HepG2 (cell line): ENCODE data around the gene AP3B2. TPM values are rescaled to one million over a fixed set of nuclear protein-coding genes. Genes with fewer than 3 reads are reported as not detected.

ENCODE experiments used
- CBX2 ChIP-seq, 2 experiments: fragments of 200-600 bp in 1 of 2; sonication (generic); formaldehyde crosslinking in 1 of 2; IDR thresholded peaks; 2 replicates each; pipeline versions ENCODE4 v1.7.0 to v1.8.1; 2018 to 2022; ENCODE audit warnings: low read depth in 2 of 2, low read length in 1 of 2, mild to moderate bottlenecking in 1 of 2, missing genetic modification reagents in 1 of 2
- DRAP1 ChIP-seq: IDR thresholded peaks from 2 replicates; pipeline ENCODE4 v1.6.1; 2016; ENCODE audit warnings: missing genetic modification reagents, missing compliant biosample characterization
- FLYWCH1 ChIP-seq: sonication (generic); formaldehyde crosslinking; IDR thresholded peaks from 2 replicates; pipeline ENCODE4 v1.8.1; 2023; ENCODE audit warnings: mild to moderate bottlenecking, missing genetic modification reagents
- FOXK2 ChIP-seq: fragments of 450-650 bp; IDR thresholded peaks from 2 replicates; pipeline ENCODE4 v1.6.1; 2016
- HOXA7 ChIP-seq: sonication (generic); formaldehyde crosslinking; IDR thresholded peaks from 2 replicates; pipeline ENCODE4 v1.8.1; 2022; ENCODE audit warnings: mild to moderate bottlenecking, missing genetic modification reagents, moderate library complexity
- JDP2 ChIP-seq: sonication (generic); formaldehyde crosslinking; IDR thresholded peaks from 2 replicates; pipeline ENCODE4 v1.8.1; 2022; ENCODE audit warnings: missing genetic modification reagents, borderline replicate concordance
- LRRFIP1 ChIP-seq: sonication (generic); formaldehyde crosslinking; conservative IDR thresholded peaks from 2 replicates; pipeline ENCODE4 v1.4.0; 2020; ENCODE audit warnings: missing genetic modification reagents
- NFAT5 ChIP-seq: sonication (generic); formaldehyde crosslinking; IDR thresholded peaks from 2 replicates; pipeline ENCODE4 v1.4.0; 2020; ENCODE audit warnings: missing genetic modification reagents
- NFIC ChIP-seq: IDR thresholded peaks from 2 replicates; pipeline ENCODE4 v1.6.1; 2012; ENCODE audit warnings: mild to moderate bottlenecking, low read length, inconsistent platforms
- NFKB2 ChIP-seq: sonication (generic); formaldehyde crosslinking; IDR thresholded peaks from 2 replicates; pipeline ENCODE4 v1.4.0; 2020; ENCODE audit warnings: missing genetic modification reagents, borderline replicate concordance
- NR2C2 ChIP-seq: sonication (generic); formaldehyde crosslinking; IDR thresholded peaks from 2 replicates; pipeline ENCODE4 v1.4.0; 2020; ENCODE audit warnings: missing genetic modification reagents, mild to moderate bottlenecking, moderate library complexity, borderline replicate concordance
- PHF5A ChIP-seq: IDR thresholded peaks from one replicate; pipeline ENCODE4 v1.6.1; 2018; ENCODE audit warnings: low read depth, missing genetic modification reagents; ENCODE audit not compliant: unreplicated experiment
- TEAD2 ChIP-seq: sonication (generic); formaldehyde crosslinking; IDR thresholded peaks from 2 replicates; pipeline ENCODE4 v1.9.0; 2021; ENCODE audit warnings: missing genetic modification reagents
- WIZ ChIP-seq: sonication (generic); formaldehyde crosslinking; IDR thresholded peaks from 2 replicates; pipeline ENCODE4 v1.5.1; 2020; ENCODE audit warnings: mild to moderate bottlenecking, missing genetic modification reagents
- ZBTB43 ChIP-seq: sonication (generic); formaldehyde crosslinking; conservative IDR thresholded peaks from 2 replicates; pipeline ENCODE4 v1.4.0; 2020; ENCODE audit warnings: missing genetic modification reagents
- ZMAT3 ChIP-seq: sonication (generic); formaldehyde crosslinking; conservative IDR thresholded peaks from 2 replicates; pipeline ENCODE4 v1.7.0; 2021; ENCODE audit warnings: missing genetic modification reagents
- ZNF383 ChIP-seq: sonication (generic); formaldehyde crosslinking; IDR thresholded peaks from 2 replicates; pipeline ENCODE4 v1.4.0; 2020; ENCODE audit warnings: missing genetic modification reagents, mild to moderate bottlenecking, borderline replicate concordance
- ZNF597 ChIP-seq: sonication (generic); formaldehyde crosslinking; IDR thresholded peaks from 2 replicates; pipeline ENCODE4 v1.5.0; 2020; ENCODE audit warnings: missing genetic modification reagents
- polyA plus RNA-seq, 8 experiments: library from polyadenylated mRNA; depleted of rRNA in 3 of 8; stranded (reverse) in 7 of 8; unstranded in 1 of 8; fragments of >200 nt; fragmentation: Illumina TruSeq in 4 of 8; extraction: Trizol in 4 of 8; gene quantifications; 2 replicates each; pipeline versions ENCODE4 v1.2.1 to v1.2.3, GENCODE V29; 2011 to 2016; ENCODE audit warnings: low read depth in 4 of 8, missing spikeins in 1 of 8, mixed read lengths in 1 of 8; ENCODE audit not compliant: insufficient read depth in 1 of 8
- total RNA-seq, 5 experiments: library from RNA; depleted of rRNA; stranded (reverse); fragments of >200 nt; fragmentation: Illumina TruSeq; extraction: Trizol; gene quantifications; 2 replicates each; pipeline ENCODE4 v1.2.3, GENCODE V29; 2016; ENCODE audit warnings: low read depth in 1 of 5

The AP3B2 gene
- total and polyA plus RNA-seq, 2 of the 13 experiments (the other 11 are each of a cell fraction or from before 2014, with no cell fraction given), result not detected

GRCh38 chr15:82709421-82710207 lies at the start of gene AP3B2 (continued):
- TF ChIP-seq NFAT5 (CRISPR knock-in tag) (0 out of 2 replicates have a peak, but pooled peaks have one; percentile 28), PHF5A (no peak), NR2C2 (CRISPR knock-in tag) (no peak), ZNF383 (CRISPR knock-in tag) (no peak), HOXA7 (no peak), WIZ (CRISPR knock-in tag) (peak; percentile 83), ZNF597 (CRISPR knock-in tag) (no peak), NFIC (no peak), DRAP1 (CRISPR knock-in tag) (no peak), FLYWCH1 (0 out of 2 replicates have a peak, but pooled peaks have one; percentile 89), CBX2 (IDR thresholded peaks at IDR 0.05; ENCODE audit: low read depth, low read length) (no peak), CBX2 (CRISPR knock-in tag; IDR thresholded peaks at IDR 0.05; ENCODE audit: low read depth) (0 out of 2 replicates have a peak, but pooled peaks have one; percentile 34), NFKB2 (peak; percentile 55; the same call in 1 of the 2 replicates), LRRFIP1 (no peak), ZBTB43 (CRISPR knock-in tag) (peak; percentile 64; the same call in 1 of the 2 replicates), JDP2 (CRISPR knock-in tag) (peak; percentile 55; the same call in 1 of the 2 replicates), TEAD2 (CRISPR knock-in tag) (no peak), ZMAT3 (peak; percentile 88), FOXK2 (no peak)
